HepG2 (cell line): ENCODE data around the gene CXADR. TPM values are rescaled to one million over a fixed set of nuclear protein-coding genes. Genes with fewer than 3 reads are reported as not detected.

Experiments used
- ATF3 ChIP-seq: sonication (generic); formaldehyde crosslinking; IDR thresholded peaks from 2 replicates; pipeline ENCODE4 v1.4.0; 2020; ENCODE audit warnings: missing genetic modification reagents
- CERS6 ChIP-seq: sonication (generic); formaldehyde crosslinking; IDR thresholded peaks from 2 replicates; pipeline ENCODE4 v1.5.0; 2020; ENCODE audit warnings: missing genetic modification reagents
- CHD4 ChIP-seq: fragments of 200-600 bp; sonication (generic); IDR thresholded peaks from 2 replicates; pipeline ENCODE4 v1.7.0; 2017; ENCODE audit warnings: mild to moderate bottlenecking, low read length, borderline replicate concordance
- MATR3 ChIP-seq: sonication (generic); formaldehyde crosslinking; IDR thresholded peaks from 2 replicates; pipeline ENCODE4 v1.4.0; 2020; ENCODE audit warnings: missing genetic modification reagents
- PAXIP1 ChIP-seq: sonication (generic); formaldehyde crosslinking; conservative IDR thresholded peaks from 2 replicates; pipeline ENCODE4 v1.4.0; 2020; ENCODE audit warnings: mild to moderate bottlenecking, missing genetic modification reagents, moderate library complexity
- PITX1 ChIP-seq: sonication (generic); formaldehyde crosslinking; IDR thresholded peaks from 2 replicates; pipeline ENCODE4 v1.5.1; 2020; ENCODE audit warnings: mild to moderate bottlenecking, missing genetic modification reagents
- ZBTB2 ChIP-seq: sonication (generic); formaldehyde crosslinking; IDR thresholded peaks from 2 replicates; pipeline ENCODE4 v1.8.0; 2022; ENCODE audit warnings: low read depth, missing genetic modification reagents
- ZEB1 ChIP-seq: IDR thresholded peaks from 2 replicates; pipeline ENCODE4 v1.6.1; 2012; ENCODE audit warnings: mild to moderate bottlenecking, low read depth, inconsistent platforms; ENCODE audit not compliant: insufficient replicate concordance
- ZNF713 ChIP-seq: sonication (generic); formaldehyde crosslinking; IDR thresholded peaks from 2 replicates; pipeline ENCODE4 v1.4.0; 2020; ENCODE audit warnings: mild to moderate bottlenecking, missing genetic modification reagents
- ZNF724P ChIP-seq: sonication (generic); formaldehyde crosslinking; IDR thresholded peaks from 2 replicates; pipeline ENCODE4 v1.8.0; 2022; ENCODE audit warnings: missing genetic modification reagents, borderline replicate concordance
- polyA plus RNA-seq, 8 experiments: library from polyadenylated mRNA; depleted of rRNA in 3 of 8; stranded (reverse) in 7 of 8; unstranded in 1 of 8; fragments of >200 nt; fragmentation: Illumina TruSeq in 4 of 8; extraction: Trizol in 4 of 8; gene quantifications; 2 replicates each; pipeline versions ENCODE4 v1.2.1 to v1.2.3, GENCODE V29; 2011 to 2016; ENCODE audit warnings: low read depth in 4 of 8, missing spikeins in 1 of 8, mixed read lengths in 1 of 8; ENCODE audit not compliant: insufficient read depth in 1 of 8
- total RNA-seq, 5 experiments: library from RNA; depleted of rRNA; stranded (reverse); fragments of >200 nt; fragmentation: Illumina TruSeq; extraction: Trizol; gene quantifications; 2 replicates each; pipeline ENCODE4 v1.2.3, GENCODE V29; 2016; ENCODE audit warnings: low read depth in 1 of 5
- TF ChIP-seq, protein P1 (sequence below): sonication (generic); formaldehyde crosslinking; IDR thresholded peaks from 2 replicates; pipeline ENCODE4 v1.5.0; 2020; ENCODE audit warnings: mild to moderate bottlenecking, missing genetic modification reagents, borderline replicate concordance

Gene CXADR
- total and polyA plus RNA-seq, 2 of the 13 experiments (the other 11 are each of a cell fraction or from before 2014, with no cell fraction given), result 86.8 to 110 TPM

DNA sequence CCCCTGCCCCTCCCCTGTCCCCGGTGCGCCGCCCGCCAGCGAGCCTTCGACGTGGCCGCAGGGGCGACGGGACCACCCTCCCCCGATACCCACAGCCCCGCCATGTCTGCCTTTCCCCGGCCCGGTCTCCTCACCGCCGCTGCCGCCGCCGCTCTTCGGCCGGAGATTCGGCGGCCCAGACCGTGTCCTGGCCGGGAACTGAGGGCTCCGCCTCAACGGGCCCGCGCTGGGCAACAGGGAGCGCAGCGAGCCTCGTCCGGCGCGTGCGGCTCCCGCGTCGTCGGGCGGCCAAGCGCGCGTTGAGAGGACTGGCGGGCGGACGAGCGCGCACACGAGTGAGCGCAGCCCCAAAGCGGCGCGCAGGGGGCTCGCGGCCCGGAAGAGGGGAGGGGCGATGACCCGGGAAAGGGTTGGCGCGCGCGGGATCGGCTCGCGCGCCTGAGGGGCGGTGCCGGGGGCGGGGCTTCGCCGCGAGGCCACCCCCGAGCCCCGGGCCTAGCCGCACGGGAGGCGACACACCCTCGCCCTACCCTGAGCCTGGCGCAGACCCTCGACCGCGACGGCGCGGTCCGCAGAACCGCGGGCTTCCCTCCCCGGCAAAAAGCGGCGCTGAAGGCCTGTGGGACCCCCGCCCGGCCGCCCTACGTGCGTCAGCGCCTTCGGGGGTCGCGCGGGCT is 99.9 kb downstream of the CXADR start, which contains the start of gene BTG3 (continued):
- TF ChIP-seq, protein P1, sequence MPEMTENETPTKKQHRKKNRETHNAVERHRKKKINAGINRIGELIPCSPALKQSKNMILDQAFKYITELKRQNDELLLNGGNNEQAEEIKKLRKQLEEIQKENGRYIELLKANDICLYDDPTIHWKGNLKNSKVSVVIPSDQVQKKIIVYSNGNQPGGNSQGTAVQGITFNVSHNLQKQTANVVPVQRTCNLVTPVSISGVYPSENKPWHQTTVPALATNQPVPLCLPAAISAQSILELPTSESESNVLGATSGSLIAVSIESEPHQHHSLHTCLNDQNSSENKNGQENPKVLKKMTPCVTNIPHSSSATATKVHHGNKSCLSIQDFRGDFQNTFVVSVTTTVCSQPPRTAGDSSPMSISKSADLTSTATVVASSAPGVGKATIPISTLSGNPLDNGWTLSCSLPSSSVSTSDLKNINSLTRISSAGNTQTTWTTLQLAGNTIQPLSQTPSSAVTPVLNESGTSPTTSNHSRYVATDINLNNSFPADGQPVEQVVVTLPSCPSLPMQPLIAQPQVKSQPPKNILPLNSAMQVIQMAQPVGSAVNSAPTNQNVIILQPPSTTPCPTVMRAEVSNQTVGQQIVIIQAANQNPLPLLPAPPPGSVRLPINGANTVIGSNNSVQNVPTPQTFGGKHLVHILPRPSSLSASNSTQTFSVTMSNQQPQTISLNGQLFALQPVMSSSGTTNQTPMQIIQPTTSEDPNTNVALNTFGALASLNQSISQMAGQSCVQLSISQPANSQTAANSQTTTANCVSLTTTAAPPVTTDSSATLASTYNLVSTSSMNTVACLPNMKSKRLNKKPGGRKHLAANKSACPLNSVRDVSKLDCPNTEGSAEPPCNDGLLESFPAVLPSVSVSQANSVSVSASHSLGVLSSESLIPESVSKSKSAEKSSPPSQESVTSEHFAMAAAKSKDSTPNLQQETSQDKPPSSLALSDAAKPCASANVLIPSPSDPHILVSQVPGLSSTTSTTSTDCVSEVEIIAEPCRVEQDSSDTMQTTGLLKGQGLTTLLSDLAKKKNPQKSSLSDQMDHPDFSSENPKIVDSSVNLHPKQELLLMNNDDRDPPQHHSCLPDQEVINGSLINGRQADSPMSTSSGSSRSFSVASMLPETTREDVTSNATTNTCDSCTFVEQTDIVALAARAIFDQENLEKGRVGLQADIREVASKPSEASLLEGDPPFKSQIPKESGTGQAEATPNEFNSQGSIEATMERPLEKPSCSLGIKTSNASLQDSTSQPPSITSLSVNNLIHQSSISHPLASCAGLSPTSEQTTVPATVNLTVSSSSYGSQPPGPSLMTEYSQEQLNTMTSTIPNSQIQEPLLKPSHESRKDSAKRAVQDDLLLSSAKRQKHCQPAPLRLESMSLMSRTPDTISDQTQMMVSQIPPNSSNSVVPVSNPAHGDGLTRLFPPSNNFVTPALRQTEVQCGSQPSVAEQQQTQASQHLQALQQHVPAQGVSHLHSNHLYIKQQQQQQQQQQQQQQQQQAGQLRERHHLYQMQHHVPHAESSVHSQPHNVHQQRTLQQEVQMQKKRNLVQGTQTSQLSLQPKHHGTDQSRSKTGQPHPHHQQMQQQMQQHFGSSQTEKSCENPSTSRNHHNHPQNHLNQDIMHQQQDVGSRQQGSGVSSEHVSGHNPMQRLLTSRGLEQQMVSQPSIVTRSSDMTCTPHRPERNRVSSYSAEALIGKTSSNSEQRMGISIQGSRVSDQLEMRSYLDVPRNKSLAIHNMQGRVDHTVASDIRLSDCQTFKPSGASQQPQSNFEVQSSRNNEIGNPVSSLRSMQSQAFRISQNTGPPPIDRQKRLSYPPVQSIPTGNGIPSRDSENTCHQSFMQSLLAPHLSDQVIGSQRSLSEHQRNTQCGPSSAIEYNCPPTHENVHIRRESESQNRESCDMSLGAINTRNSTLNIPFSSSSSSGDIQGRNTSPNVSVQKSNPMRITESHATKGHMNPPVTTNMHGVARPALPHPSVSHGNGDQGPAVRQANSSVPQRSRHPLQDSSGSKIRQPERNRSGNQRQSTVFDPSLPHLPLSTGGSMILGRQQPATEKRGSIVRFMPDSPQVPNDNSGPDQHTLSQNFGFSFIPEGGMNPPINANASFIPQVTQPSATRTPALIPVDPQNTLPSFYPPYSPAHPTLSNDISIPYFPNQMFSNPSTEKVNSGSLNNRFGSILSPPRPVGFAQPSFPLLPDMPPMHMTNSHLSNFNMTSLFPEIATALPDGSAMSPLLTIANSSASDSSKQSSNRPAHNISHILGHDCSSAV (CRISPR knock-in tag), result no peak
- TF ChIP-seq ZEB1 (no peak), PITX1 (no peak), MATR3 (no peak), ZBTB2 (0 out of 2 replicates have a peak, but pooled peaks have one; percentile 30), CHD4 (no peak), PAXIP1 (CRISPR knock-in tag) (no peak), ZNF724P (CRISPR knock-in tag) (no peak), ATF3 (0 out of 2 replicates have a peak, but pooled peaks have one; percentile 25), ZNF713 (no peak), CERS6 (CRISPR knock-in tag) (no peak)
